ENCODE measurements around the gene FEV. TPM values are rescaled to one million over a fixed set of nuclear protein-coding genes. Genes with fewer than 3 reads are reported as not detected.

Gene FEV
- polyA plus RNA-seq, 3 donors, result not detected

DNA sequence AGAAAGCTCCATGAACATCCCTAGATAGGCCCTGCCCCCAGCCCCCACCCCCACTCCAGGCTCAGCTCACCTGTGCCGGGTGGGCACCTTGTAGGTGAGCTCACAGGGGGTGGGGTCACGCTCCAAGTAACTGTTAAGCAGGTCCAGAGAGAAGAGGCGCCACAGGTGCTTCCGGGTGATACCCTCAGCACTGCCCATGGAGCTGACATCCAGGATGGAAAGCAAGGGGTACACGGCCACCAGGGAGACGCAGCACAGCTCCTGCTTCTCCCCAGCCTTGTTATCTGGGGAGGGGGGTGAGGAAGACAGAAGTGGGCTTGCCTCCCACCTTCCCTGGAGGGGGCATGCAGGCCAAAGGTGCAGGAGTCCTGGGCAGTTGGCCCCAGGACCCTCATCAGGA, 34.5 kb upstream of the FEV start:
- H3K4me1 ChIP-seq (ENCODE audit: control insufficient read depth in 1 of 2, insufficient read depth in 2 of 2, low read length in 2 of 2), result peaks cover 11 to 17% of the 10 kb centered on the region in 2 donors
- H3K27ac ChIP-seq (ENCODE audit: low read depth in 1 of 2, low read length in 2 of 2), result no peak overlapping the region
- TF ChIP-seq, protein P1, sequence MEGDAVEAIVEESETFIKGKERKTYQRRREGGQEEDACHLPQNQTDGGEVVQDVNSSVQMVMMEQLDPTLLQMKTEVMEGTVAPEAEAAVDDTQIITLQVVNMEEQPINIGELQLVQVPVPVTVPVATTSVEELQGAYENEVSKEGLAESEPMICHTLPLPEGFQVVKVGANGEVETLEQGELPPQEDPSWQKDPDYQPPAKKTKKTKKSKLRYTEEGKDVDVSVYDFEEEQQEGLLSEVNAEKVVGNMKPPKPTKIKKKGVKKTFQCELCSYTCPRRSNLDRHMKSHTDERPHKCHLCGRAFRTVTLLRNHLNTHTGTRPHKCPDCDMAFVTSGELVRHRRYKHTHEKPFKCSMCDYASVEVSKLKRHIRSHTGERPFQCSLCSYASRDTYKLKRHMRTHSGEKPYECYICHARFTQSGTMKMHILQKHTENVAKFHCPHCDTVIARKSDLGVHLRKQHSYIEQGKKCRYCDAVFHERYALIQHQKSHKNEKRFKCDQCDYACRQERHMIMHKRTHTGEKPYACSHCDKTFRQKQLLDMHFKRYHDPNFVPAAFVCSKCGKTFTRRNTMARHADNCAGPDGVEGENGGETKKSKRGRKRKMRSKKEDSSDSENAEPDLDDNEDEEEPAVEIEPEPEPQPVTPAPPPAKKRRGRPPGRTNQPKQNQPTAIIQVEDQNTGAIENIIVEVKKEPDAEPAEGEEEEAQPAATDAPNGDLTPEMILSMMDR (IDR thresholded peaks at IDR 0.05), result no peak
- H3K36me3 ChIP-seq (replicated peaks in 1 of 2; ENCODE audit: control insufficient read depth in 1 of 2, insufficient read depth in 2 of 2, low read length in 2 of 2), result no peaks in the 10 kb centered on the region
- Mint-ChIP-seq H3K9me3 (no peaks in the 10 kb centered on the region), H3K36me3 (no peaks in the 10 kb centered on the region), H3K4me3 (no peak overlapping the region), H3K27ac (no peak overlapping the region), H3K4me1 (peaks cover 11% of the 10 kb centered on the region), H3K27me3 (ENCODE audit: low read depth in 3 of 3) (peaks cover 9 to 14% (median 10%) of the 10 kb centered on the region in 3 donors)
- no peak overlapping the region for H2AFZ ChIP-seq (ENCODE audit: insufficient read depth, low read depth, low read length, poor library complexity, severe bottlenecking)
- no peaks in the 10 kb centered on the region for H4K20me1 ChIP-seq (ENCODE audit: insufficient read depth, low read length)
- no peaks in the 10 kb centered on the region for H3K79me2 ChIP-seq (ENCODE audit: insufficient read depth, low read length)
- no peak overlapping the region for H3K4me2 ChIP-seq (replicated peaks; ENCODE audit: extremely low read depth, low read length, poor library complexity, severe bottlenecking)
- H3K9ac ChIP-seq (ENCODE audit: insufficient read depth, low read length, poor library complexity, severe bottlenecking), result no peak overlapping the region
- 76% methylated on average over 2 of the region's 6 CpGs for WGBS (ENCODE audit: insufficient coverage)
- H3K27me3 ChIP-seq (ENCODE audit: control insufficient read depth in 2 of 2, insufficient read depth in 2 of 2, low read length in 2 of 2), result no peaks in the 10 kb centered on the region
- intact Hi-C loops (cut with micrococcal nuclease), result no loop called here
- no peak overlapping the region for H3K4me3 ChIP-seq (replicated peaks in 1 of 3; ENCODE audit: low read depth in 2 of 3, low read length in 3 of 3)
- DNase-seq, result no peak
- no peaks in the 10 kb centered on the region for H3K9me3 ChIP-seq (replicated peaks in 1 of 2; ENCODE audit: control insufficient read depth in 1 of 2, insufficient read depth in 1 of 2, low read length in 2 of 2)

DNA sequence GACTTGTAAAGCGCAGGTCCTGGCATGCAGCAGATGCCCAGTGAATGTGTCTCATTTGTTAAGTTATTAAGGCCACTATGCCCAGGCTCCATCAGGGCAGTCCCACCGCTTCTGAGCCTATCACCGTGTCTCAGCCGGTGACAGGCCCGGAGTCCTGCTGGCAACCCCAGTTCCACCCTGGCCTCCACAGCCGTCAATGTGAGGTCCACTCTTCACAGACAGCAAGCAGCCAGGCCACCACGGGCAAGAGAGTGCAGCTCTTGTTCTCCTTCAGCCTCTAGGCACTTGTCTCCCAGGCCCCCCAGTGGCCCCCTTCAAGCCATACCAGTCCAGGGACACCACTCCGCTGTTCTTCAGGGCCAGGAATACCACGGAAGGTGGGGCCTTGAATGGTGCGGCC, 33.7 kb upstream of the FEV start:
- H3K36me3 Mint-ChIP-seq, result no peaks in the 10 kb centered on the region
- Histone ChIP-seq H4K20me1 (ENCODE audit: insufficient read depth, low read length) (no peaks in the 10 kb centered on the region), H3K4me1 (ENCODE audit: control insufficient read depth in 1 of 2, insufficient read depth in 2 of 2, low read length in 2 of 2) (peaks cover 11 to 17% of the 10 kb centered on the region in 2 donors), H3K27me3 (ENCODE audit: control insufficient read depth in 2 of 2, insufficient read depth in 2 of 2, low read length in 2 of 2) (no peaks in the 10 kb centered on the region), H3K4me2 (replicated peaks; ENCODE audit: extremely low read depth, low read length, poor library complexity, severe bottlenecking) (no peak overlapping the region), H3K4me3 (replicated peaks in 1 of 3; ENCODE audit: low read depth in 2 of 3, low read length in 3 of 3) (no peak overlapping the region), H3K27ac (ENCODE audit: low read depth in 1 of 2, low read length in 2 of 2) (no peak overlapping the region), H3K36me3 (replicated peaks in 1 of 2; ENCODE audit: control insufficient read depth in 1 of 2, insufficient read depth in 2 of 2, low read length in 2 of 2) (no peaks in the 10 kb centered on the region), H3K9ac (ENCODE audit: insufficient read depth, low read length, poor library complexity, severe bottlenecking) (no peak overlapping the region), H3K9me3 (replicated peaks in 1 of 2; ENCODE audit: control insufficient read depth in 1 of 2, insufficient read depth in 1 of 2, low read length in 2 of 2) (no peaks in the 10 kb centered on the region), H2AFZ (ENCODE audit: insufficient read depth, low read depth, low read length, poor library complexity, severe bottlenecking) (no peak overlapping the region), H3K79me2 (ENCODE audit: insufficient read depth, low read length) (no peaks in the 10 kb centered on the region)
- intact Hi-C loops (cut with micrococcal nuclease), result no loop called here
- H3K4me1 Mint-ChIP-seq, result peaks cover 11% of the 10 kb centered on the region
- H3K27me3 Mint-ChIP-seq (ENCODE audit: low read depth in 3 of 3), result peaks cover 7 to 19% (median 15%) of the 10 kb centered on the region in 3 donors
- 88% methylated on average over 7 of the region's 10 CpGs for WGBS (ENCODE audit: insufficient coverage)
- TF ChIP-seq, protein P1 (IDR thresholded peaks at IDR 0.05), result no peak
- DNase-seq, result no peak
- no peaks in the 10 kb centered on the region for H3K9me3 Mint-ChIP-seq
- H3K4me3 Mint-ChIP-seq, result no peak overlapping the region
- H3K27ac Mint-ChIP-seq, result no peak overlapping the region
